Measurements from ENCODE around the gene CDYL. TPM values are rescaled to one million over a fixed set of nuclear protein-coding genes. Genes with fewer than 3 reads are reported as not detected.

The CDYL gene
- total RNA-seq, 4 donors from 2014 or later = 24.1 to 24.8 (median 24.5) TPM

DNA sequence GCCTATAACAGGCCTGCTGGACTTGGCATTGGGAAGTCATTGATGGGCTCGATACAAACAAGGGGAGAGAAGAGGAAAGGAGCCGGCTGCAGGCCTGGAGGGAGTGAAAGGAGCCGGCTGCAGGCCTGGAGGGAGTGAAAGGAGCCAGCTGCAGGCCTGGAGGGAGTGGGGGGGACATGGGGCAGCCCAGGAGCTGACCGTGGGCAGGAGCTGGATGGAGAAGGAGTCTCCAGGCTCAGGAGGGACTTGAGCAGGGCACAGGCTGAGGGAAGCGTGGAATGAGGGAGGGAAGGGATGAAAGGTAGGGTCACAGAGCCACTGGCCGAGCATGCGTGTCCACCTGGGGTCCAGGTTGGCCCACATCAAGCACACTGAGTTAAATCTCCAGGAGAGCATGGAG, 195.6 kb downstream of the CDYL start:
- Histone ChIP-seq H3K27me3 (no peaks in the 10 kb centered on the region), H3K36me3 (no peaks in the 10 kb centered on the region), H3K4me1 (peaks cover 24 to 33% of the 10 kb centered on the region in 2 donors), H3K27ac (no peak overlapping the region), H3K4me3 (no peak overlapping the region), H3K9me3 (no peaks in the 10 kb centered on the region)
- no peak for DNase-seq
- ATAC-seq = no peak
- in situ Hi-C loops (cut with MboI; ENCODE audit: low sequenced_read_pairs in 4 of 4) = no loop called here
- TF ChIP-seq, protein P1, sequence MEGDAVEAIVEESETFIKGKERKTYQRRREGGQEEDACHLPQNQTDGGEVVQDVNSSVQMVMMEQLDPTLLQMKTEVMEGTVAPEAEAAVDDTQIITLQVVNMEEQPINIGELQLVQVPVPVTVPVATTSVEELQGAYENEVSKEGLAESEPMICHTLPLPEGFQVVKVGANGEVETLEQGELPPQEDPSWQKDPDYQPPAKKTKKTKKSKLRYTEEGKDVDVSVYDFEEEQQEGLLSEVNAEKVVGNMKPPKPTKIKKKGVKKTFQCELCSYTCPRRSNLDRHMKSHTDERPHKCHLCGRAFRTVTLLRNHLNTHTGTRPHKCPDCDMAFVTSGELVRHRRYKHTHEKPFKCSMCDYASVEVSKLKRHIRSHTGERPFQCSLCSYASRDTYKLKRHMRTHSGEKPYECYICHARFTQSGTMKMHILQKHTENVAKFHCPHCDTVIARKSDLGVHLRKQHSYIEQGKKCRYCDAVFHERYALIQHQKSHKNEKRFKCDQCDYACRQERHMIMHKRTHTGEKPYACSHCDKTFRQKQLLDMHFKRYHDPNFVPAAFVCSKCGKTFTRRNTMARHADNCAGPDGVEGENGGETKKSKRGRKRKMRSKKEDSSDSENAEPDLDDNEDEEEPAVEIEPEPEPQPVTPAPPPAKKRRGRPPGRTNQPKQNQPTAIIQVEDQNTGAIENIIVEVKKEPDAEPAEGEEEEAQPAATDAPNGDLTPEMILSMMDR (IDR thresholded peaks at IDR 0.05 in 4 of 5, conservative IDR thresholded peaks at IDR 0.05 in 1 of 5) = no peak
- TF ChIP-seq POLR2A (IDR thresholded peaks at IDR 0.05) = no peak
- intact Hi-C loops (cut with DNase I; ENCODE audit: low total_unique reads) = no loop called here

DNA sequence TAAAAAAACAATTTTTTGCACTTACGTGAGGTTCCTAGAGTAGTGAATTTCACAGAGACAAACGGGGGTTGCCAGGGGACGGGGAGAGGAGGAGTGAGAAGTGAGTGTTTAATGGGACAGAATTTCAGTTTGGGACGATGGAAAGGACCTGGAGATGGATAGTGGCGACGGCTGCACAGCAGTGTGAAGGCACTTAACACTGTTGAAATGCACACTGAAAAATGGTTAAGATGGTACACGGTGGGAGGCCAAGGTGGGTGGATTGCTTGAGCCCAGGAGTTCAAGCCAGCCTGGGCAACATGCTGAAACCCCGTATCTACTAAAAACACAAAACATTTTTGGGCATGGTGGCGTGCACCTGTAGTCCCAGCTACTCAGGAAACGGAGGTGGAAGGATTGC, 196.2 kb downstream of the CDYL start:
- ATAC-seq (no peak), DNase-seq (no peak)
- intact Hi-C loops (cut with DNase I; ENCODE audit: low total_unique reads) = no loop called here
- Histone ChIP-seq H3K4me1 (peaks cover 24 to 33% of the 10 kb centered on the region in 2 donors), H3K4me3 (no peak overlapping the region), H3K36me3 (no peaks in the 10 kb centered on the region), H3K9me3 (no peaks in the 10 kb centered on the region), H3K27me3 (no peaks in the 10 kb centered on the region), H3K27ac (no peak overlapping the region)
- in situ Hi-C loops (cut with MboI; ENCODE audit: low sequenced_read_pairs in 4 of 4) = no loop called here
- TF ChIP-seq POLR2A (IDR thresholded peaks at IDR 0.05) = no peak
- TF ChIP-seq, protein P1 (IDR thresholded peaks at IDR 0.05 in 4 of 5, conservative IDR thresholded peaks at IDR 0.05 in 1 of 5) = no peak

DNA sequence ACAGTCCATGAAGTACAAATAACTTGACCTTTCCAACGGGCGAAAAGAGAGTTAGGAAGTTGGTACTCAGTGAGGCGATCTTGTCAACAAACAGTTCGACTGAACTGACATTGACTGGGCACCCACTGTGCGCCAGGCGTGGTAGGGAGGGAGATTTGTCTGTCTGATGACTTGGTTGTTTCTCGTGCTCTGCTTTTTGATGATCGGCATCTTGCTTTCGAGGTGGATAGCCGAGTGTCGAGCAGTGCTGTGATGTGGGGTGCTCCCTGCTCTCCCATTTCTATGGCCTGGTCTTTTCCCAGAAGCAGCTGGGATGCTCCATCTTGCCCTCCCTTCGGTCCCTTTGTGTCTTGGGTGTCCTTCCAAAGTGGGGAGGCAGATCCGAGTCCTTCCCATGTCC, 197.2 kb downstream of the CDYL start:
- TF ChIP-seq POLR2A (IDR thresholded peaks at IDR 0.05) = no peak
- TF ChIP-seq, protein P1 (IDR thresholded peaks at IDR 0.05 in 4 of 5, conservative IDR thresholded peaks at IDR 0.05 in 1 of 5) = no peak
- Histone ChIP-seq H3K27me3 (no peaks in the 10 kb centered on the region), H3K4me3 (no peak overlapping the region), H3K27ac (peak overlapping the region; percentile 69 to 81 (median 73)), H3K4me1 (peaks cover 24 to 33% of the 10 kb centered on the region in 2 donors), H3K9me3 (no peaks in the 10 kb centered on the region), H3K36me3 (no peaks in the 10 kb centered on the region)
- intact Hi-C loops (cut with DNase I; ENCODE audit: low total_unique reads) = no loop called here
- ATAC-seq (peak in 1 of 2 donors; percentile 7), DNase-seq (no peak)
- in situ Hi-C loops (cut with MboI; ENCODE audit: low sequenced_read_pairs in 4 of 4) = no loop called here

DNA sequence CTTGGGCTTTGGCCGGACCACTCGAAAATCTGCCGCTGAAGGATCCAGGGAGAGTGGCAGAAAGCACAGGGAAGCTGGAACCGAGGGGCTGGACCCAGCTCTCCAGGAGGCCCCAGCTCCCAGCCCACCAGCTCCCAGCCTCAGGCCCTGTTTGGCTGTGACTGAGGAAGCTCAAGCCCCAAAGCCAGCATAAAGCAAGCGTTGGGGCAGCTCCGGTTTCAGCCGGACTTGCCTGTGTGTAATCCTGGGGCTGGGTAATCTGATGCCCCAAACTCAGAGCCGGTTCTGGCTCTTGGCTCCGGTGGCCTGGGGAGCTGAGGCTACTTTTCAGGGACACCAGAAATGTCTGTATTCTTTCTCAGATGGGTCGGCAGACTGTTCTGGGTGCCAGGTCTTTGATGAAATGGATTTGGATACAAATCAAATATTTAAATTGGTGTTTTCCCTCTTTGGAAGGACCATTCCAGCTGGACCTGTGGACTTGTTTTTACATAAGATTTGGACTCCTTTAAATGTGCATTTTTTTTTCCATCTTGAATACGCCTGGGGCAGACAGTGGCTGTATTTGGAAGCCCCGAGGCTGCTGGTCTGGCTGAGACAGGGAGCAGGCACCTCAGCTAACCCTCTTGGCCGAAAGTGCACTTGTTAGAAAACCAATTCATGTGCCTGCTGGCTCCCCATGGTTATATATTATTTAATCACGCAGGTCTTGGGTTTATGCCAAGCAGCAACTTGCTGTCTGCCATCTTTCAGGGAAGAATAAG, 198.0 kb downstream of the CDYL start:
- Histone ChIP-seq H3K36me3 (no peaks in the 10 kb centered on the region), H3K27ac (peak overlapping the region; percentile 69 to 81 (median 73)), H3K4me3 (peak overlapping the region in 1 of 4 donors; percentile 19), H3K9me3 (no peaks in the 10 kb centered on the region), H3K27me3 (no peaks in the 10 kb centered on the region), H3K4me1 (peaks cover 22 to 33% of the 10 kb centered on the region in 2 donors)
- in situ Hi-C loops (cut with MboI; ENCODE audit: low sequenced_read_pairs in 4 of 4) = no loop called here
- DNase-seq = peak; percentile 70 to 85
- intact Hi-C loops (cut with DNase I; ENCODE audit: low total_unique reads) = no loop called here
- ATAC-seq = peak; percentile 96 to 99
- TF ChIP-seq, protein P1 (IDR thresholded peaks at IDR 0.05 in 4 of 5, conservative IDR thresholded peaks at IDR 0.05 in 1 of 5) = no peak
- peak in 1 of 2 donors; percentile 32 for TF ChIP-seq POLR2A (IDR thresholded peaks at IDR 0.05)

Measured in gastrocnemius medialis (tissue), 4 donors.